ENCODE measurements around the gene NUCB2.

NUCB2 gene

GRCh38 chr11:17287058-17287457 is 10.5 kb downstream of the NUCB2 start:
- no peak overlapping the region for H3K27ac Mint-ChIP-seq
- H3K4me3 Mint-ChIP-seq, result no peak overlapping the region
- peaks cover 20% of the 10 kb centered on the region for H3K36me3 Mint-ChIP-seq (ENCODE audit: low read depth)
- H3K9me3 Mint-ChIP-seq, result no peaks in the 10 kb centered on the region
- H3K27me3 Mint-ChIP-seq (ENCODE audit: low read depth), result no peaks in the 10 kb centered on the region
- TF ChIP-seq, protein P1, sequence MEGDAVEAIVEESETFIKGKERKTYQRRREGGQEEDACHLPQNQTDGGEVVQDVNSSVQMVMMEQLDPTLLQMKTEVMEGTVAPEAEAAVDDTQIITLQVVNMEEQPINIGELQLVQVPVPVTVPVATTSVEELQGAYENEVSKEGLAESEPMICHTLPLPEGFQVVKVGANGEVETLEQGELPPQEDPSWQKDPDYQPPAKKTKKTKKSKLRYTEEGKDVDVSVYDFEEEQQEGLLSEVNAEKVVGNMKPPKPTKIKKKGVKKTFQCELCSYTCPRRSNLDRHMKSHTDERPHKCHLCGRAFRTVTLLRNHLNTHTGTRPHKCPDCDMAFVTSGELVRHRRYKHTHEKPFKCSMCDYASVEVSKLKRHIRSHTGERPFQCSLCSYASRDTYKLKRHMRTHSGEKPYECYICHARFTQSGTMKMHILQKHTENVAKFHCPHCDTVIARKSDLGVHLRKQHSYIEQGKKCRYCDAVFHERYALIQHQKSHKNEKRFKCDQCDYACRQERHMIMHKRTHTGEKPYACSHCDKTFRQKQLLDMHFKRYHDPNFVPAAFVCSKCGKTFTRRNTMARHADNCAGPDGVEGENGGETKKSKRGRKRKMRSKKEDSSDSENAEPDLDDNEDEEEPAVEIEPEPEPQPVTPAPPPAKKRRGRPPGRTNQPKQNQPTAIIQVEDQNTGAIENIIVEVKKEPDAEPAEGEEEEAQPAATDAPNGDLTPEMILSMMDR (IDR thresholded peaks at IDR 0.05; ENCODE audit: unreplicated experiment in 3 of 3), result no peak
- H3K4me1 Mint-ChIP-seq, result no peaks in the 10 kb centered on the region

GRCh38 chr11:17291710-17292109 is 15.2 kb downstream of the NUCB2 start:
- Mint-ChIP-seq H3K36me3 (ENCODE audit: low read depth) (peaks cover 23% of the 10 kb centered on the region), H3K4me3 (no peak overlapping the region), H3K9me3 (no peaks in the 10 kb centered on the region), H3K27ac (no peak overlapping the region), H3K4me1 (no peaks in the 10 kb centered on the region), H3K27me3 (ENCODE audit: low read depth) (no peaks in the 10 kb centered on the region)
- TF ChIP-seq, protein P1 (IDR thresholded peaks at IDR 0.05; ENCODE audit: unreplicated experiment in 3 of 3), result no peak

DNA sequence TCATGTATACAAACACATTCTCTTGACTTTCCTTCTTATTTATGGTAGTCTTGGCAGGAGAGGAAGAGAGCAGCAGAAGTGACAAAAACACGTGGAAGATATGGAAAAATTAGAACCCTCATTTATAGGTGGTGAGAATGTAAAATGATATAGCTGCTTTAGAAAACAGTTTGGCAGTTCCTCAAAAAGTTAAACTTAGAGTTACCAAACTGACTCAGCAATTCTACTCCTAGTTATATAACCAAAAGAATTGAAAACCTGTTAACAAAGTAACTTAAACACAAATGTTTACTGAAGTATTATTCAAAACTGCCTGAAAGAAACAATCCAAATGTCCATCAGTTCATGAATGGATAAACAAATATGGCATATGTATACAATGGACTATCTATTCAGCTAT is 16.8 kb downstream of the NUCB2 start:
- Mint-ChIP-seq H3K27ac (no peak overlapping the region), H3K4me1 (no peaks in the 10 kb centered on the region), H3K4me3 (no peak overlapping the region), H3K36me3 (ENCODE audit: low read depth) (peaks cover 27% of the 10 kb centered on the region), H3K9me3 (no peaks in the 10 kb centered on the region), H3K27me3 (ENCODE audit: low read depth) (no peaks in the 10 kb centered on the region)
- TF ChIP-seq, protein P1 (IDR thresholded peaks at IDR 0.05; ENCODE audit: unreplicated experiment in 3 of 3), result no peak

GRCh38 chr11:17294033-17294432 is 17.5 kb downstream of the NUCB2 start:
- Mint-ChIP-seq H3K36me3 (ENCODE audit: low read depth) (peaks cover 29% of the 10 kb centered on the region), H3K4me3 (no peak overlapping the region), H3K9me3 (no peaks in the 10 kb centered on the region), H3K4me1 (no peaks in the 10 kb centered on the region), H3K27ac (no peak overlapping the region), H3K27me3 (ENCODE audit: low read depth) (no peaks in the 10 kb centered on the region)
- TF ChIP-seq, protein P1 (IDR thresholded peaks at IDR 0.05; ENCODE audit: unreplicated experiment in 3 of 3), result no peak

GRCh38 chr11:17296852-17297559 is 20.5 kb downstream of the NUCB2 start:
- TF ChIP-seq, protein P1 (IDR thresholded peaks at IDR 0.05; ENCODE audit: unreplicated experiment in 3 of 3), result no peak
- no peaks in the 10 kb centered on the region for H3K4me1 Mint-ChIP-seq
- H3K27ac Mint-ChIP-seq, result no peak overlapping the region
- H3K9me3 Mint-ChIP-seq, result no peaks in the 10 kb centered on the region
- H3K4me3 Mint-ChIP-seq, result no peak overlapping the region
- H3K27me3 Mint-ChIP-seq (ENCODE audit: low read depth), result no peaks in the 10 kb centered on the region
- peaks cover 37% of the 10 kb centered on the region for H3K36me3 Mint-ChIP-seq (ENCODE audit: low read depth)

GRCh38 chr11:17298302-17298701 is 21.8 kb downstream of the NUCB2 start:
- TF ChIP-seq, protein P1 (IDR thresholded peaks at IDR 0.05; ENCODE audit: unreplicated experiment in 3 of 3), result no peak
- no peaks in the 10 kb centered on the region for H3K9me3 Mint-ChIP-seq
- no peaks in the 10 kb centered on the region for H3K4me1 Mint-ChIP-seq
- H3K27ac Mint-ChIP-seq, result no peak overlapping the region
- no peak overlapping the region for H3K4me3 Mint-ChIP-seq
- H3K36me3 Mint-ChIP-seq (ENCODE audit: low read depth), result peaks cover 37% of the 10 kb centered on the region
- H3K27me3 Mint-ChIP-seq (ENCODE audit: low read depth), result no peaks in the 10 kb centered on the region

Data from nephron (organoid).